WTC11 (cell line): ENCODE results near the gene CEP72. TPM values are rescaled to one million over a fixed set of nuclear protein-coding genes. Genes with fewer than 3 reads are reported as not detected.
A peak's percentile ranks its signal among the peaks of the same experiment; 100 is the strongest.
"Not testable (repeated sequence)": the region's sequence is repeated elsewhere in the genome, so short reads cannot be mapped to it uniquely, and the experiment has no call there.

Source experiments
- ATAC-seq: fragments of 200-7000 bp; cut with Tn5 transposase; 2 replicates; pipeline ENCODE4 v1.10.0; 2021; ENCODE audit warnings: mild to moderate bottlenecking, moderate library complexity
- CTCF ChIA-PET: fragments of 300-600 bp; sonication (Branson Sonifier 250); formaldehyde crosslinking; loops from one replicate; lab custom pipeline; 2021; ENCODE audit warnings: antibody characterized with exemption; lab: Charles Lee
- POLR2A ChIA-PET: fragments of 350-600 bp; sonication (Branson Sonifier 250); formaldehyde crosslinking; loops from one replicate; lab custom pipeline; 2021; ENCODE audit warnings: antibody characterized with exemption; lab: Charles Lee
- DNase-seq: peaks from one replicate; pipeline ENCODE4 v3.0.0; 2021; ENCODE audit warnings: low spot score
- H3K27ac Mint-ChIP-seq: 2 replicates; pipeline ENCODE4 v1.8.0; 2021; ENCODE audit warnings: mixed read lengths
- H3K27me3 Mint-ChIP-seq: 2 replicates; pipeline ENCODE4 v1.8.0; 2021; ENCODE audit warnings: low read depth, mild to moderate bottlenecking, moderate library complexity, mixed read lengths
- H3K36me3 Mint-ChIP-seq: 2 replicates; pipeline ENCODE4 v1.8.0; 2021; ENCODE audit warnings: mixed read lengths
- H3K4me1 Mint-ChIP-seq: 2 replicates; pipeline ENCODE4 v1.8.0; 2022; ENCODE audit warnings: mixed read lengths
- H3K4me3 Mint-ChIP-seq: 2 replicates; pipeline ENCODE4 v1.8.0; 2021; ENCODE audit warnings: mild to moderate bottlenecking, moderate library complexity, mixed read lengths
- H3K9me3 Mint-ChIP-seq: 2 replicates; pipeline ENCODE4 v1.8.0; 2021; ENCODE audit warnings: mixed read lengths
- CBFB ChIP-seq: sonication (generic); formaldehyde crosslinking; IDR thresholded peaks from 2 replicates; pipeline ENCODE4 v1.8.1; 2022; ENCODE audit warnings: mild to moderate bottlenecking, low read depth, missing genetic modification reagents
- CDX4 ChIP-seq: fragments of 250-450 bp; sonication (Bioruptor Pico); IDR thresholded peaks from 2 replicates; pipeline ENCODE4 v1.9.0; 2021; ENCODE audit warnings: moderate library complexity, mild to moderate bottlenecking, inconsistent platforms, borderline replicate concordance
- ESRRA ChIP-seq: sonication (generic); formaldehyde crosslinking; IDR thresholded peaks from 2 replicates; pipeline ENCODE4 v1.8.1; 2022; ENCODE audit warnings: mild to moderate bottlenecking, missing genetic modification reagents, borderline replicate concordance
- ETV6 ChIP-seq: sonication (generic); formaldehyde crosslinking; IDR thresholded peaks from 2 replicates; pipeline ENCODE4 v1.8.1; 2022; ENCODE audit warnings: mild to moderate bottlenecking, missing genetic modification reagents
- FOXJ3 ChIP-seq: sonication (generic); formaldehyde crosslinking; IDR thresholded peaks from 2 replicates; pipeline ENCODE4 v1.9.0; 2021; ENCODE audit warnings: missing genetic modification reagents, mild to moderate bottlenecking, borderline replicate concordance
- HMGA2 ChIP-seq: fragments of 250-450 bp; sonication (Bioruptor Pico); IDR thresholded peaks from 2 replicates; pipeline ENCODE4 v1.4.0; 2021; ENCODE audit warnings: mild to moderate bottlenecking, moderate library complexity
- HMGXB4 ChIP-seq: sonication (generic); formaldehyde crosslinking; IDR thresholded peaks from 2 replicates; pipeline ENCODE4 v1.8.1; 2023; ENCODE audit warnings: mild to moderate bottlenecking, moderate library complexity, missing genetic modification reagents
- MLX ChIP-seq: sonication (generic); formaldehyde crosslinking; IDR thresholded peaks from 2 replicates; pipeline ENCODE4 v1.8.1; 2023; ENCODE audit warnings: mild to moderate bottlenecking, missing genetic modification reagents, moderate library complexity
- NFYB ChIP-seq: sonication (generic); formaldehyde crosslinking; conservative IDR thresholded peaks from 2 replicates; pipeline ENCODE4 v1.8.0; 2022; ENCODE audit warnings: low read depth, missing genetic modification reagents
- PREB ChIP-seq: sonication (generic); formaldehyde crosslinking; IDR thresholded peaks from 2 replicates; pipeline ENCODE4 v1.8.1; 2022; ENCODE audit warnings: mild to moderate bottlenecking, missing genetic modification reagents, moderate library complexity, borderline replicate concordance
- PRRX2 ChIP-seq: fragments of 250-450 bp; sonication (Bioruptor Pico); IDR thresholded peaks from 2 replicates; pipeline ENCODE4 v1.8.0; 2021; ENCODE audit warnings: mild to moderate bottlenecking
- STAT6 ChIP-seq: sonication (generic); formaldehyde crosslinking; conservative IDR thresholded peaks from 2 replicates; pipeline ENCODE4 v1.8.1; 2023; ENCODE audit warnings: mild to moderate bottlenecking, low read depth, missing genetic modification reagents, moderate library complexity
- TEAD1 ChIP-seq: sonication (generic); formaldehyde crosslinking; IDR thresholded peaks from 2 replicates; pipeline ENCODE4 v1.8.0; 2022; ENCODE audit warnings: mild to moderate bottlenecking, missing genetic modification reagents
- TP53 ChIP-seq: sonication (generic); formaldehyde crosslinking; IDR thresholded peaks from 2 replicates; pipeline ENCODE4 v1.8.1; 2023; ENCODE audit warnings: mild to moderate bottlenecking, missing genetic modification reagents
- USF1 ChIP-seq: sonication (generic); formaldehyde crosslinking; IDR thresholded peaks from 2 replicates; pipeline ENCODE4 v1.8.0; 2022; ENCODE audit warnings: mild to moderate bottlenecking, missing genetic modification reagents
- ZMAT4 ChIP-seq: fragments of 250-450 bp; sonication (Bioruptor Pico); IDR thresholded peaks from 2 replicates; pipeline ENCODE4 v1.9.0; 2021; ENCODE audit warnings: mild to moderate bottlenecking
- ZNF423 ChIP-seq: fragments of 250-450 bp; sonication (Bioruptor Pico); IDR thresholded peaks from 2 replicates; pipeline ENCODE4 v2.1.2; 2022; ENCODE audit warnings: mild to moderate bottlenecking, moderate library complexity
- ZSCAN18 ChIP-seq: fragments of 250-450 bp; sonication (Bioruptor Pico); IDR thresholded peaks from 2 replicates; pipeline ENCODE4 v2.1.2; 2022; ENCODE audit warnings: mild to moderate bottlenecking, moderate library complexity
- total RNA-seq: library from RNA; stranded (reverse); gene quantifications from 3 replicates; pipeline ENCODE4 v1.2.3, GENCODE V29; 2021

The CEP72 gene
- total RNA-seq, 1 experiment from 2014 or later = 26.6 TPM

GRCh38 chr5:581941-582340 is 30.2 kb upstream of the CEP72 start (continued):
- TF ChIP-seq STAT6 = no peak
- no peak for TF ChIP-seq NFYB (CRISPR knock-in tag)

GRCh38 chr5:582445-582844 is 29.7 kb upstream of the CEP72 start:
- 0 out of 2 replicates have a peak, but pooled peaks have one; percentile 23 for TF ChIP-seq NFYB (CRISPR knock-in tag)
- H3K4me3 Mint-ChIP-seq, CTCF ChIA-PET, ATAC-seq, H3K27ac Mint-ChIP-seq, H3K36me3 Mint-ChIP-seq, DNase-seq, POLR2A ChIA-PET: not testable (repeated sequence)
- Mint-ChIP-seq H3K9me3 (peaks cover 21% of the 10 kb centered on the region), H3K27me3 (peaks cover 12% of the 10 kb centered on the region), H3K4me1 (peaks cover 11% of the 10 kb centered on the region)

- CTCF ChIA-PET = no interaction called here
- ATAC-seq (no peak), DNase-seq (no peak)
- H3K27me3 Mint-ChIP-seq = peaks cover 17% of the 10 kb centered on the region
- peaks cover 11% of the 10 kb centered on the region for H3K4me1 Mint-ChIP-seq
- H3K4me3 Mint-ChIP-seq = no peak overlapping the region
- TF ChIP-seq CBFB = no peak
- no peak for TF ChIP-seq HMGA2 (CRISPR knock-in tag)
- TF ChIP-seq TEAD1 (CRISPR knock-in tag) = no peak
- TF ChIP-seq FOXJ3 = no peak
- TF ChIP-seq ESRRA = no peak
- no peak for TF ChIP-seq PREB (CRISPR knock-in tag)
- TF ChIP-seq PRRX2 (CRISPR knock-in tag) = no peak
- TF ChIP-seq ZNF423 (CRISPR knock-in tag) = no peak
- TF ChIP-seq TP53 = no peak
- TF ChIP-seq ETV6 = no peak
- no peak for TF ChIP-seq CDX4
- no peak for TF ChIP-seq HMGXB4 (CRISPR knock-in tag)
- no peak for TF ChIP-seq ZMAT4
- no peak for TF ChIP-seq USF1
- no peak for TF ChIP-seq ZSCAN18
- TF ChIP-seq MLX (CRISPR knock-in tag) = no peak
- POLR2A ChIA-PET = no interaction called here
- no peak overlapping the region for H3K27ac Mint-ChIP-seq
- H3K9me3 Mint-ChIP-seq = peaks cover 18% of the 10 kb centered on the region
- no peaks in the 10 kb centered on the region for H3K36me3 Mint-ChIP-seq
Measured at GRCh38 chr5:582936-583635, 29.1 kb upstream of the CEP72 start.
